Vagina (tissue), 2 donors: Measurements from ENCODE around the gene CARHSP1.

Experiments used
- CTCF ChIP-seq, 3 experiments: fragments of 450-650 bp in 2 of 3; fragments of 200-600 bp in 1 of 3; sonication (generic) in 1 of 3; IDR thresholded peaks; one replicate each; pipeline ENCODE4 v1.5.1; 2017 to 2019; ENCODE audit warnings: antibody characterized with exemption in 3 of 3, mild to moderate bottlenecking in 2 of 3, moderate library complexity in 2 of 3
- POLR2AphosphoS5 ChIP-seq, 2 donors: sonication (generic); formaldehyde crosslinking; IDR thresholded peaks; one replicate each; pipeline ENCODE4 v1.9.0; 2017; ENCODE audit warnings: antibody characterized with exemption in 2 of 2, mild to moderate bottlenecking in 2 of 2, low read depth in 1 of 2; ENCODE audit not compliant: insufficient read depth in 1 of 2

GRCh38 chr16:8852534-8852933, 16.3 kb downstream of the CARHSP1 start:
- TF ChIP-seq CTCF (IDR thresholded peaks at IDR 0.05): no peak
- TF ChIP-seq POLR2AphosphoS5 (IDR thresholded peaks at IDR 0.05; ENCODE audit: insufficient read depth in 1 of 2, low read depth in 1 of 2): no peak
